ENCODE results near the gene COL1A1.
A peak's percentile ranks its signal among the peaks of the same experiment; 100 is the strongest.

The COL1A1 gene

DNA sequence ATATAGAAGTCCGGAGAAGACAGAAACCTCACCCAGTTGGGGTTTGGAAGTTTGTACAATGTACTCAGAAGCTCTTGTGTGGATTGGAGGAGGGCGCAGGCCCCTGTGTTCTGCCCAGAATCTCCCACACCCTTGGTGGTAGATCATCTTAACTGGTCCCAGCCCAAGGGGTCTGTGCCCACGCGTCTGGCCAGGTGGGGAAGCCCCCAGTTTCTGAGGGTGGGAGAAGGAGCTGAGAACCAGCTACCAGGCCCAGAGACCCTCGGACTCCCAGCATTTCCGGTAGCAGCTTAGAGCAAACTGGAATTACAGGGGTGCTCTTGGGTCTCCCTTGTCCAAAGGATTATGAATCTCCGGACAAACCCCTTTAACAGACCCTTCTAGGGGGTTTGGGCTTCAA, 48.7 kb downstream of the COL1A1 start:
- DNase-seq = no peak

DNA sequence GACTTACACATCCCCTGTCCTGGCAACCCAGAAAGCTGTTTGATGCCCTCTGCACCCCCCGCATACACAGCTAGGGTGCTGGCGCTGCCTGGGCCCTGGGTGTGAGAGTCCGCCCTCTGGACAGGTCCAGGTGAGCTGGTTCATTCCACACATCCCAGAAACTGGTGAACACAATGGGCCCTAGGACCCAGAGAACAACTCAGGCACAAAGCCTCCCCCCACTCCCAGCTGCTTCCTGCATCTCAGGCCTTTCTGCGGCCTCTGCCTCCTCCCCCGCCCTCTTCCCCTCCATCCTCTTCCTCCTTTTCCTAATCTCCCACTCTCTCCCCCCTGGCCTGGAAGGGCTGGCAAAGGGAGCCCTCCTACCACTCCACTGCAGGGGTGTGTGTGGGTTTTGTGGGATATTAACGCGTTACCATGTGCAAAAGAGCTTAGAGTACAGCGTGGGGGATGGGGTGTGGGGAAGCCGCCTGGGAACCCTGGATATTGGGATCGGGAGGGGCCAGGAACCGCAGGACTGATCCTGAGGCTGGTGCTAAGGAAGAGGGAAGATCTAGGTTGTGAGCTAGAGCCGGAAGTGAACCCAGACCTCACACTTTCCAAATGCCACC, 49.4 kb downstream of the COL1A1 start:
- peak; percentile 45 to 60 for DNase-seq

DNA sequence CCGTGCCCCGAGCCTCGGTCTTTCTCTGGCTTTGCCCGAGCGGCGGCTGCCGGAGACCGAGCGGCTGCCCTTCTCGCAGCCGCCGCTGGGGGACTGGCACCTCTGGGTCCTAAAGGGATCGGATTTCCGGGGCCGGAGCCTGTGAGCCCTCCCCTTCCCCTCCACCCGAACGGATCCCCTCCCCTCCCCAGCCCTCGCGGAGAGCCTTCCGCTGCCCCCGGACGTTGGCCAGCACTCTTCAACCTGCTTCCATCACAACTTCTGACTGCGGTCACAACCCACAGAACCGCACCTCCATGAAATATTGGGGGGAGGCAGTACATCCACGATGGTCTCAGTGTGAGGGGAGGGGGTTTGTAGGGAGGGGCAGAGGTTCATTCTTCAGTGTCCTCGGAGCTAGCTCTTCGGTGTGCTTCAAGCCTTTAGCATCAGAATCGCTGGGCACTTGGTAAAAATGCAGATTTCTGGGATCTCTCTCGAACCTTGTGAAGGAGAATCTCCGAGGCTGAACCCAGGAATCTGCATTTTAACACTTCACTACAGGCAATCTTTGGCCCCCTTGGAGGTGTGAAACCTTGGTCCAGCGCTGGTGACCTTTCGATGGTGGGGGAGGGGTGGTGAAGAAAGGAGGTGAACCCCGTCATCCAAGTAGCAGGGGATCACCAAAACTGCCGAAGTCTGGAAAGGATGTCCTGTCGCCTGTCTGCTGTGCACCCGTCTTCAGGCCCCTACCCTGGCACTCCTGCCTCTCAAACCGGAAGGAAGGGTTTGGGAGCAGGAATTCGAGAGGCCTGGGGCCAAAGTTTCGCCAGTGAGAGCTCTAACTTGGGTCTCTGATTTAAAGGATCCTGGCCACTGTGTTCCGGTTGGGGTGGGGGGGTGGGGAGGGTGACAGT, 50.1 kb downstream of the COL1A1 start:
- peak; percentile 86 to 91 for DNase-seq

GRCh38 chr17:50150354-50151040, 50.9 kb downstream of the COL1A1 start, which contains the start of gene PPP1R9B:
Gene PPP1R9B (minus strand): TSS chr17:50150677. CDS start chr17:50150513, 164 bp downstream.
- DNase-seq = no peak

DNA sequence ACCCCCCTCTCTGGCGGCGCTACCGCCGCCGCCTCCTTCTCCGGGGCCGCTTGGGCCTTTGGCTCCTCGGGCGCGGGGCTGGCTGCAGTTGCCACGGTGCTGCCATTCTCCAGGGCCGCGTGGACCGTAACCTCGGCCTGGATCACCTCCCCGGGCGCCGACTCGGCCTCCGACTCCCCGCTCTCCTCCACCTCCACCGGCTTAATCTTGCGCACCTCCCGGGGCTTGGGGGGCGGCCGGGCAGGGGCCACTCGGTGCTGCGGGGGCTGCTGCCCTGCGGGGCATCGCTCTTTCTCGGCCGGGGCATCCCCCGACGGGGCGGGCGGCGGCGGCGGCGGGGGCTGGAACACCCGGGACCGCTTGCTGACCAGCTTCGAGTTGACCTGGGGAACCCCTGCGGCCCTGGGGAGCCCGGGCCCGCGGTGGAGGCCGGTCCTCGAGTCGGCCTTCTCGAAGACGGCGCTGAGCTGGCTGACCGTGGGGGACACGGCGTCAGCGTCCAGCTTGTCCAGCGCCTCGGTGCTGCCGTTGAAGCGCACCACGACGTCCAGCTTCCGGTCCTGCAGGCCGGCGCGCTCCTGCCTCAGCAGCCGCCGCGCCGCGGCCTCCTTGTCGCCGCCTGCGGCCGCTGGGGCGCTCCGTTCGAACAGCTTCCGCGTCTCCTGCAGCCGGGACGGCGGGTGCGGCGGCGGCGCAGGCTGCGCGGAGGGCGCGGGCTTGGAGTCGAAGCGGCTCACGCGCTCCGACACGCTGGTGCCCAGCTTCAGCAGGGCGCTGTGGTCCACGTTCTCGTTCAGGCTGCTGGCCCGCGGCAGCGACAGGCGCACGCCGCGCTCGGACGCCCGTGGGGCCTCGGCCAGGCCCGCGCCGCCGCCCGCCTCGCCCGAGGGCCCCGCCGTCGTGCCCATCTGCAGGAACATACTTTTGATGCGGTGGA, 51.7 kb downstream of the COL1A1 start:
- DNase-seq = peak; percentile 38 to 66

GRCh38 chr17:50149091-50149416, 52.4 kb downstream of the COL1A1 start:
- DNase-seq = no peak

DNA sequence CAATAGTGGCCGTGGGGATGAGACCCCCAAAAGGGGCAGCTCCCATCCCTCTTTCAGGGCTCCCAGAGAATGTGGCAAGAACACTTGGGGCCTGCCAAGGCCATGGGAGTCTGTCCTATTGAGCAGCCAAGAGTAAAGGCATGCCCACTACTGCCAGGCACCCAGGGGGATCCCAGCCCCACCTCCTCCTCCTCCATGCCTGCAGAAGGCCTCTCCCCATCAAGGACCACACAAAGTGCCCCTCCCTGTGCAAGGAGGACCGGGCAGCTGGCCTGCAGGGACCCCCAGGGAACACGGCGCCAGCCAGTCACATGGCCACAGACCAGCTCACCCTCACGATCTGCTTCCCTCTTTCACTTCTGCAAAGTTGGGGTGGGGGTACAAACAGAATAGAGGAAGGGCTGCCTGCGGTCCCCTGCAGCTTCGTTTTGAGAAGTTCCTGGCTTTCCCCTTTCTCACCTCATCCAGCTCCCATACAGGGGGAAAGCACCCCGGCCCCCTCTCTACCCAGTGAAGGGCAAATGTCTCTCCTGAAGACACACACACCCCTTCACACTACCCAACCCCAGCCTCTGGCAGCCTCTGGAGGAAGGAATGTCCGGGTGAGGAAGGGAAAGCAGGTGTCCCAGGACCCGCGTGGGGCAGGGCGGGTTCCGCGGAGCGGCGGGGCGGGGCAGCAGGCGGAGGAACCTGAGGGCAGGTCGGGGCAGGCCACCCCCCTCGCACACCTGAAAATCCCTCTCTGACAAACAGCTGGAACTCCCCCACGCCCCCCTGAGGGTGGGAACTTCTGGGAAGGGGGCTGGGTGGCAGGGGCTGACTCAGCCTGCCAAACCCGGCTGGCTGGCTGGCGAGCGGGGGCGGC, 53.0 kb downstream of the COL1A1 start:
- DNase-seq = peak; percentile 74 to 84

- DNase-seq = no peak
These were observed 53.6 kb downstream of the COL1A1 start for GRCh38 chr17:50147841-50148225.

DNA sequence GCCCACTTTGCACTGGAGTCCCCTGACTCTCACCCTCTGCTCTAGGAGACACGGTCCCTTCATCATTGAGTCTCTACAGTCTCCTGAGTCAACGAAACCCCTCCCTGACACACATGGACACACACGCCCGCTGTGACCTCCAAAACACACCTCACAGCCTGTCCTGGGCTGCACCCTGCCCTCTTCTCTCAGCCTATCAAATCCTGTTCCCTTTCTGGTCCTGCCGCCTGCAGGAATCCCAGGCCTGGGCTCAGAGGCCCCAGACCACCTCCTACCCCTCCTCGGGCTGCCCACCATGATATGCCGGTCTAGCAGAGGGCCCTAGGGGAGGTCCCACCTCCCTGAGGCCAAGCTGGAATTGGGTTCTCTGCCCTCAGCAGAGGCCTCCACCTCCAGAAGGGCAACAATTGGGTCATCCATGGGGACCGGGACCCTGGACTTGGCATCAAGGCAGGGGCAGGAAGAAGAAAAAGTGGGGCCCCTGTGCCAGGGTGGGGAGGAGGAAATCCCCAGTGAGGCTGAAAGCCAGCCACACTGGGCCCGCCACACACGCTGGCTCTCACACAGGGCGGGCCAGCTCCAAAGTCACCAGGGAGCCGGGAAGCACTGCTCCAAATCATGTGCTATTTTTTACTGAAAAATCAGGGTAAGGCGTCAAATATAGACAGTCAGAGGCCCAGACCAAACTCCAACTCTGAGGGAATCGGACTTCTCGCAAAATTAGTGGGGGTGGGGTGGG, 54.3 kb downstream of the COL1A1 start:
- no peak for DNase-seq

DNA sequence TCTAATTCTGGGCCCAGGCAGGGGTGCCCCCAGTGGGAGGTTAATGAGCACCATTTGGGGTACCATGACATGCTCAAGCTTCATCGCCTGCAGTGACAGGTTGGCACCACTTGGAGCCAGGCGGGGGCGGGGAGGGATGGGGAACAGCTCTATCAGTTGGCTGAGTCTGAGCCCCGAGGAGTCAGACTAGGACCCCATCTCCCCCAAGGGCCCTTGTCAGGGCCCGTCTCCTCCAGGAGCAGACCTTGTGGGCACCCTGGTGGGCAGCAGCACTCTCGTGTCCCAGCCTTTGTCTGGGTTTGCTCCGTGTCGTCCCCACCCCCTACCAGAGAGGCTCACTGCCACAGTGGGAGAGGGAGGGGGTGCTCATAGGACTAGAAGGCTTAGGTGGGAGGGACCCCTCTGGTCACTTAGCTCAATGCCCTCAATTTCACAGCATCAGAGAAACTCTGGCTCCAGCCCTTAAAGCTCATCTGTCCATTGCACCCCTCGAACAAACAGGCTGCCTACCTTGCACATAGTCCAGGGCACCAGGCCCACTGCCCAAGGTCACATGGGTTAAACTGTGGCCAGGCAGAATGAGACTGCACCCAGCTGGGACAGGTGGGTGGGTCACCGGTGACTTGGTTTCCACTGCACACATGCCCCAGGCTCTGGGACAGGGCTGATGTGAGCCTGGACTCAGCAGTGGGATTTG, 55.1 kb downstream of the COL1A1 start:
- no peak for DNase-seq

GRCh38 chr17:50145532-50146229, 55.8 kb downstream of the COL1A1 start:
- DNase-seq = no peak

GRCh38 chr17:50144845-50145531, 56.4 kb downstream of the COL1A1 start:
- no peak for DNase-seq

DNA sequence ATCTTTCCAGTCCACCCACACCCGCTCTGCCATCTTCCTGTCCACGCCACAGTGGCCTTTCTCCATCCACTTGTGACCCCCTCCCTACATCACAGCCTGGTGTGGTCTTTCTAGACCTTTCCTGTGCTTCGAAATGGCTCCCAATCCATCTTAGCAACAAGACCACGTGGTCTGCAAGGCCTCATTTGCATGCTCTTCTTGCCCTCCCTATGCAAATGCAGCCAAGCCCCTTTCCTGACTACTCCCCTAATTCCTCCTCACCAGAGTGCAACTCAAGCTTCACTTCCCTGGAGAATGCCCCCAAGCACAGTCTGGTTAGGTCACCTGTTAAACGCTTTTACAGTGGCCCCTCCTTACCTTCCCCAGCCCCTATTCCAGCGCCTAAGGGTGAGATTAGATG, 57.1 kb downstream of the COL1A1 start:
- DNase-seq = no peak

DNA sequence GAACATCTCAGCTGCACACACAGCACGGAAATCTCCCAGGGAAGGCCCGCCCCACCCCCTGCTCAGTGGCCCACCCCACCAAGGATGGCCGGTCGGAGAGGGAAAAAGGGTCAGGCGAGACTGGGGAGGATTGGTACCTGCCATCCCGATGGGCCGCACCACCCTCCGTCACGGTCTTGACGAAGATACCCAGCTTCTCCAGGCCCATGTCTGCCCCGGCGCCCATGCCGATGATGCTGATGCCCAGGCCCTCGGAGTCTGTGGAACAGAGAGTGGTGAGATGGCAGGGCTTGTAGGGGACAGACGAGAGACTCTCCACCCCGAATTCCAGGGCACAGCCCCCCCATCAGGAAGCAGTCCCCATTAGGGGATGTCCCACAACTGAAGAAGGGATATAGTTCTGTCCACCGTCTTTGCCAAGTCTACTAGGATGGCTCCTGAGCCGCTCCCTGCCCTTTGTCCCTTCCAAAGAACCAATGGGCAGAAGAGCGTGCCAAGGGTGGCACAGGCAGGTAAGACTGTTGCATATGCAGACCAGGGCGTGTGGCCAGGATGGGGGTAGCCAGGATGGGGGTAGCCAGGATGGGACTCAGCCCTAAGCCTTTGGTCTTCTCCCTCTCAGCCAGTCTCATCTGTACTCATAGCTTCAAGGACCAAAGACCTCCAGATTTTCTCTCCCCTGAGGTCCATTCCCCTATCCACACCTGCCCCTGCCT, 57.8 kb downstream of the COL1A1 start:
- no peak for DNase-seq

DNA sequence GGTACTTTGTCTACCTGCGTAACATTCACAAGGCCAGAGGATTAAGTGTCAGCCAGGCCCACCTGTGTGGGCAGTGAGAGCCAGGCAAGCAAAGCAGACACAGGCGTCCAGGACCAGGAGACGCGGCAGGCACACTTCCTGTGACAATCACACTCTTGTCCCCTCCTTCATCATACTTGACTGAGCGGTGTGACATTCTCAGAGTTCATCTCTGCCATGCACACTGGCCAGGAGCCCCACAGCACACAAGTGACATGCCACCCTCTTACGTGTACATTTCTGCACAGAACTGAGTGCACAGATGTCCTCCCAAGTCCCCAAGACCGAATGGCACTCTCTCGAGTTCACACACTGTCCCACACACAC, 59.7 kb downstream of the COL1A1 start:
- DNase-seq = peak in 1 of 2 donors; percentile 21

- DNase-seq = no peak
These were observed 60.2 kb downstream of the COL1A1 start for GRCh38 chr17:50141026-50141744.
